DOHH2 (cell line): ENCODE measurements around the gene STX8.

ENCODE experiments used
- EZH2phosphoT487 ChIP-seq: fragments of 200-600 bp; sonication (generic); IDR thresholded peaks from 2 replicates; pipeline ENCODE4 v1.6.1; 2017; ENCODE audit warnings: borderline replicate concordance, mild to moderate bottlenecking, antibody characterized with exemption, low read length, moderate library complexity, mixed read lengths
- TF ChIP-seq, protein P1 (sequence below): fragments of 200-600 bp; sonication (generic); IDR thresholded peaks from one replicate; pipeline ENCODE4 v1.5.1; 2014; ENCODE audit warnings: antibody characterized with exemption, mild to moderate bottlenecking, low read depth, low read length; ENCODE audit not compliant: poor library complexity, severe bottlenecking

DNA sequence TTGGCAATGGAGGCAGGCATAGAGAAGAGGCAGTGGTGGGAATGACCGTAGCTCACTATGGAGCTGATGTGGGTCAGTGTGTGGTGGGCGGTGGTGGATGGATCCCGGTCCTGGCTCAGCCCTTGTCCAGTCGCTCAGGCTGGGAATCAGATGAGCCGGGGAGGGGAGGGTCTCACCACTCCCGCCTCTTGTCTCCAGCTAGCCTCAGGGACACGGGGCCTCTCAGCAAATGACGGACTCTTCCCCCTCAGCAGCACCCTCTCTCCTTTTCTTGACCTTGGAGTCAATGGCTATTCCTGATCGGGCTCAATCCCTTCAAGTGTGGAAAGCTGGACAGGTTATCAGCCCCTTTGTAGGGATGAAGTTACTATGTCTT, 345.8 kb downstream of the STX8 start:
- TF ChIP-seq, protein P1, sequence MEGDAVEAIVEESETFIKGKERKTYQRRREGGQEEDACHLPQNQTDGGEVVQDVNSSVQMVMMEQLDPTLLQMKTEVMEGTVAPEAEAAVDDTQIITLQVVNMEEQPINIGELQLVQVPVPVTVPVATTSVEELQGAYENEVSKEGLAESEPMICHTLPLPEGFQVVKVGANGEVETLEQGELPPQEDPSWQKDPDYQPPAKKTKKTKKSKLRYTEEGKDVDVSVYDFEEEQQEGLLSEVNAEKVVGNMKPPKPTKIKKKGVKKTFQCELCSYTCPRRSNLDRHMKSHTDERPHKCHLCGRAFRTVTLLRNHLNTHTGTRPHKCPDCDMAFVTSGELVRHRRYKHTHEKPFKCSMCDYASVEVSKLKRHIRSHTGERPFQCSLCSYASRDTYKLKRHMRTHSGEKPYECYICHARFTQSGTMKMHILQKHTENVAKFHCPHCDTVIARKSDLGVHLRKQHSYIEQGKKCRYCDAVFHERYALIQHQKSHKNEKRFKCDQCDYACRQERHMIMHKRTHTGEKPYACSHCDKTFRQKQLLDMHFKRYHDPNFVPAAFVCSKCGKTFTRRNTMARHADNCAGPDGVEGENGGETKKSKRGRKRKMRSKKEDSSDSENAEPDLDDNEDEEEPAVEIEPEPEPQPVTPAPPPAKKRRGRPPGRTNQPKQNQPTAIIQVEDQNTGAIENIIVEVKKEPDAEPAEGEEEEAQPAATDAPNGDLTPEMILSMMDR: no peak
- TF ChIP-seq EZH2phosphoT487: no peak
